ENCODE measurements around the gene SERINC2. TPM values are rescaled to one million over a fixed set of nuclear protein-coding genes. Genes with fewer than 3 reads are reported as not detected.

The SERINC2 gene
- total RNA-seq, 1 experiment from 2014 or later: 50.1 TPM

GRCh38 chr1:31415658-31416057 is 2.6 kb downstream of the SERINC2 start:
- Histone ChIP-seq H3K27me3 (ENCODE audit: insufficient read depth, low read length) (no peaks in the 10 kb centered on the region), H3K4me3 (replicated peaks in 1 of 2; ENCODE audit: low read depth in 1 of 2, low read length in 2 of 2) (no peak overlapping the region), H3K36me3 (ENCODE audit: control insufficient read depth in 1 of 2, insufficient read depth in 2 of 2, low read length in 2 of 2) (no peaks in the 10 kb centered on the region), H3K4me1 (ENCODE audit: control insufficient read depth in 1 of 2, insufficient read depth in 2 of 2, low read length in 2 of 2) (peaks cover 8 to 54% of the 10 kb centered on the region in 2 experiments; a peak in 3 of 4 replicates), H3K27ac (ENCODE audit: low read depth, low read length) (no peak overlapping the region), H3K9me2 (ENCODE audit: insufficient read depth) (no peaks in the 10 kb centered on the region), H3K79me2 (ENCODE audit: insufficient read depth, low read length) (peaks cover 13% of the 10 kb centered on the region; the same call in 1 of the 2 replicates), H4K20me1 (ENCODE audit: insufficient read depth) (no peaks in the 10 kb centered on the region), H2AFZ (ENCODE audit: low read depth, low read length, poor library complexity, severe bottlenecking) (no peak overlapping the region), H3K4me2 (ENCODE audit: low read length) (peak overlapping the region; percentile 97), H3K9me3 (ENCODE audit: control insufficient read depth in 1 of 2, insufficient read depth in 1 of 2, low read depth in 1 of 2, low read length in 2 of 2) (no peaks in the 10 kb centered on the region), H3K9ac (ENCODE audit: low read length) (peak overlapping the region; percentile 28; the same call in 1 of the 2 replicates)
- no peak for DNase-seq (ENCODE audit: low read depth, low spot score)
- ATAC-seq: no peak
- no peak for TF ChIP-seq ELF1 (IDR thresholded peaks at IDR 0.05; ENCODE audit: borderline replicate concordance, low read depth)
- TF ChIP-seq SP1 (IDR thresholded peaks at IDR 0.05; ENCODE audit: low read depth): no peak
- TF ChIP-seq CTCF (IDR thresholded peaks at IDR 0.05 in 2 of 3, conservative IDR thresholded peaks at IDR 0.05 in 1 of 3; ENCODE audit: borderline replicate concordance in 1 of 3, insufficient read depth in 1 of 3, low read depth in 2 of 3, low read length in 2 of 3): no peak
- no peak for TF ChIP-seq RAD21 (IDR thresholded peaks at IDR 0.05; ENCODE audit: low read depth)
- no peak for TF ChIP-seq ZFX (IDR thresholded peaks at IDR 0.05)
- TF ChIP-seq ZBTB33 (IDR thresholded peaks at IDR 0.05; ENCODE audit: extremely low read depth, insufficient replicate concordance, low read length): no peak
- no peak for TF ChIP-seq EGR1 (IDR thresholded peaks at IDR 0.05; ENCODE audit: low read depth)
- TF ChIP-seq YY1 (IDR thresholded peaks at IDR 0.05; ENCODE audit: extremely low read depth, insufficient replicate concordance, low read depth, low read length): no peak
- ChIA-PET CTCF (interaction anchor here (0.6 kb wide), 1 partner anchor 31 kb away, joined by 3 read pairs; no protein-coding TSS in a partner anchor), RAD21 (ENCODE audit: low non-redundant PET in 1 of 2, low total read pairs in 2 of 2, uncharacterized antibody in 2 of 2, unreplicated experiment in 2 of 2) (no interaction called here), POLR2A (interaction anchor here (1.4 kb wide), 1 partner anchor 119 kb away, joined by 3 read pairs; the partner anchor contains the start of genes SNRNP40 and ZCCHC17)
- intact Hi-C loops (cut with micrococcal nuclease): no loop called here
- no TSS peak for BruUV-seq (replicated peaks)

Data from HCT116 (cell line).